ENCODE results near the gene TIMM22.
"Not testable (repeated sequence)": the region's sequence is repeated elsewhere in the genome, so short reads cannot be mapped to it uniquely, and the experiment has no call there.

TIMM22 gene

GRCh38 chr17:996554-997344, at the start of gene TIMM22:
TIMM22 (plus strand) TSS chr17:997129; CDS start chr17:997143, 14 bp downstream.
- peak; percentile 93 for DNase-seq

GRCh38 chr17:948284-948852, 48.6 kb upstream of the TIMM22 start:
- DNase-seq, result no peak

- no peak for DNase-seq
These were observed 47.2 kb upstream of the TIMM22 start for GRCh38 chr17:949623-950303.

- DNase-seq, result no peak
These were observed 45.4 kb upstream of the TIMM22 start for GRCh38 chr17:951325-952132.

- not testable (repeated sequence) for DNase-seq
These were observed 44.3 kb upstream of the TIMM22 start for GRCh38 chr17:952592-952991.

- no peak for DNase-seq
These were observed 43.2 kb upstream of the TIMM22 start for GRCh38 chr17:953767-954166.

- no peak for DNase-seq
These were observed 42.3 kb upstream of the TIMM22 start for GRCh38 chr17:954431-955164.

- DNase-seq, result no peak
These were observed 40.0 kb upstream of the TIMM22 start for GRCh38 chr17:956905-957304.

- no peak for DNase-seq
These were observed 39.0 kb upstream of the TIMM22 start for GRCh38 chr17:957856-958421.

- no peak for DNase-seq
These were observed 38.0 kb upstream of the TIMM22 start for GRCh38 chr17:958712-959451.

GRCh38 chr17:962166-962565, 34.8 kb upstream of the TIMM22 start:
- DNase-seq, result no peak

GRCh38 chr17:962670-963069, 34.3 kb upstream of the TIMM22 start:
- DNase-seq, result no peak

GRCh38 chr17:964876-965275, 32.1 kb upstream of the TIMM22 start:
- DNase-seq, result no peak

- no peak for DNase-seq
These were observed 31.5 kb upstream of the TIMM22 start for GRCh38 chr17:965311-965989.

- no peak for DNase-seq
These were observed 29.8 kb upstream of the TIMM22 start for GRCh38 chr17:967122-967521.

- DNase-seq, result no peak
These were observed 27.9 kb upstream of the TIMM22 start for GRCh38 chr17:968812-969730.

GRCh38 chr17:969811-970355, 27.0 kb upstream of the TIMM22 start:
- no peak for DNase-seq

GRCh38 chr17:970364-970763, 26.6 kb upstream of the TIMM22 start:
- no peak for DNase-seq

- DNase-seq, result not testable (repeated sequence)
These were observed 25.1 kb upstream of the TIMM22 start for GRCh38 chr17:971861-972260.

All from stimulated activated CD4-positive, alpha-beta T cell treated with anti-CD3 and anti-CD28 coated beads, Interleukin-1b, Interleukin-23, amount 100 ng/mL, for 48 hours (primary cell).